Gastroesophageal sphincter (tissue), 4 donors: ENCODE measurements around the gene MYLK. TPM values are rescaled to one million over a fixed set of nuclear protein-coding genes. Genes with fewer than 3 reads are reported as not detected.

Source experiments
- ATAC-seq: fragments of 150-250 bp; one replicate; pipeline ENCODE4 v1.9.1; 2016; ENCODE audit warnings: mild to moderate bottlenecking, moderate library complexity
- H3K27ac ChIP-seq, 4 donors: fragments of 200-600 bp; sonication (generic) in 3 of 4; 1 replicate in 3 of 4; 2 replicates in 1 of 4; pipeline ENCODE4 v1.5.1; 2016 to 2019
- H3K27me3 ChIP-seq: fragments of 200-600 bp; sonication (generic); one replicate; pipeline ENCODE4 v1.5.1; 2019
- H3K36me3 ChIP-seq, 2 donors: fragments of 200-600 bp; sonication (generic); one replicate each; pipeline ENCODE4 v1.5.1; 2019; ENCODE audit warnings: control low read depth in 1 of 2
- H3K4me1 ChIP-seq, 3 donors: fragments of 200-600 bp; sonication (generic); 1 replicate in 2 of 3; 2 replicates in 1 of 3; pipeline ENCODE4 v1.5.1; 2016 to 2019; ENCODE audit warnings: control low read depth in 2 of 3
- H3K4me3 ChIP-seq, 2 donors: fragments of 200-600 bp; sonication (generic); one replicate each; pipeline ENCODE4 v1.5.1; 2019; ENCODE audit warnings: mild to moderate bottlenecking in 1 of 2, moderate library complexity in 1 of 2
- H3K9me3 ChIP-seq, 3 donors: fragments of 200-600 bp; sonication (generic); one replicate each; pipeline ENCODE4 v1.5.1; 2017 to 2019; ENCODE audit warnings: control low read depth in 2 of 3
- EP300 ChIP-seq: sonication (generic); formaldehyde crosslinking; IDR thresholded peaks from one replicate; pipeline ENCODE4 v1.6.1; 2017; ENCODE audit warnings: antibody characterized with exemption, mild to moderate bottlenecking
- POLR2A ChIP-seq, 2 donors: fragments of 450-650 bp; IDR thresholded peaks; one replicate each; pipeline ENCODE4 v1.6.1; 2017; ENCODE audit warnings: antibody characterized with exemption in 2 of 2, mild to moderate bottlenecking in 2 of 2, moderate library complexity in 1 of 2
- POLR2AphosphoS5 ChIP-seq: sonication (generic); formaldehyde crosslinking; IDR thresholded peaks from one replicate; pipeline ENCODE4 v1.6.1; 2017; ENCODE audit warnings: antibody characterized with exemption
- WGBS, 2 donors: methylation state at CpG; one replicate each; pipeline ENCODE4 v1.1.5; 2018; ENCODE audit warnings: low coverage in 1 of 2; 5-methylcytosine and 5-hydroxymethylcytosine counted together
- small RNA-seq, 4 donors: library from RNA; depleted of rRNA; stranded (forward); fragments of <200 nt; gene quantifications; one replicate each; pipeline ENCODE3, GENCODE V24; 2016
- total RNA-seq, 4 donors: library from RNA; depleted of rRNA; stranded (reverse); fragments of >200 nt; gene quantifications; one replicate each; pipeline ENCODE4 v1.1.0, GENCODE V29; 2016
- TF ChIP-seq, protein P1 (sequence below), 4 experiments: fragments of 200-600 bp in 2 of 4; fragments of 450-650 bp in 2 of 4; sonication (generic) in 1 of 4; IDR thresholded peaks; one replicate each; pipeline ENCODE4 v1.5.1; 2017 to 2019; ENCODE audit warnings: antibody characterized with exemption in 4 of 4, mild to moderate bottlenecking in 2 of 4, moderate library complexity in 2 of 4

MYLK gene
- total RNA-seq, 4 donors from 2014 or later = 1,558 to 2,522 (median 2,261) TPM

DNA sequence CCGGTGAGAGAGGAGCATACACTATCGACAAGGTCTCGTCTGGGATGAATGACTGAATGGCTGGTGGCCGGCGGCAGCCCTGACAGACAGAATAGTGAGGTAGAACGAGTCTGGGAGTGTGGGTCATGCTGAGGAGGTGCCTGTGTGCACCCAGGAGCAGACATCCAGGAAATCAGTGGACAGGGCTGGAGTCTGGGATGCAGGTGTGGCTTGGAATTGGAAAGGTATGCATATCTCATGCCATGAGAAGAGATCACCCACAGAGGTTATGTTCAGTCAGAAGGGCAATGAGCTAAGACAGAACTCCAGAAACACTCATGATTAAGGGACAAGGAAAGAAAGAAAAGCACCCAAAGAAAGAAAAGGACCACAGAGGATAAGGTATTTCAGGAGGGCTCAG lies 320.1 kb downstream of the MYLK start:
- no peak for ATAC-seq
- H3K4me1 ChIP-seq = peaks cover 0 to 5% (median 0%) of the 10 kb centered on the region in 3 donors
- no peaks in the 10 kb centered on the region for H3K27me3 ChIP-seq
- peaks cover 0 to 18% of the 10 kb centered on the region in 2 donors for H3K36me3 ChIP-seq
- 89% methylated on average over 6 of the region's 6 CpGs; no CpG with 5 or more reads in 1 of the 2 donors for WGBS, 2 donors
- TF ChIP-seq, protein P1, sequence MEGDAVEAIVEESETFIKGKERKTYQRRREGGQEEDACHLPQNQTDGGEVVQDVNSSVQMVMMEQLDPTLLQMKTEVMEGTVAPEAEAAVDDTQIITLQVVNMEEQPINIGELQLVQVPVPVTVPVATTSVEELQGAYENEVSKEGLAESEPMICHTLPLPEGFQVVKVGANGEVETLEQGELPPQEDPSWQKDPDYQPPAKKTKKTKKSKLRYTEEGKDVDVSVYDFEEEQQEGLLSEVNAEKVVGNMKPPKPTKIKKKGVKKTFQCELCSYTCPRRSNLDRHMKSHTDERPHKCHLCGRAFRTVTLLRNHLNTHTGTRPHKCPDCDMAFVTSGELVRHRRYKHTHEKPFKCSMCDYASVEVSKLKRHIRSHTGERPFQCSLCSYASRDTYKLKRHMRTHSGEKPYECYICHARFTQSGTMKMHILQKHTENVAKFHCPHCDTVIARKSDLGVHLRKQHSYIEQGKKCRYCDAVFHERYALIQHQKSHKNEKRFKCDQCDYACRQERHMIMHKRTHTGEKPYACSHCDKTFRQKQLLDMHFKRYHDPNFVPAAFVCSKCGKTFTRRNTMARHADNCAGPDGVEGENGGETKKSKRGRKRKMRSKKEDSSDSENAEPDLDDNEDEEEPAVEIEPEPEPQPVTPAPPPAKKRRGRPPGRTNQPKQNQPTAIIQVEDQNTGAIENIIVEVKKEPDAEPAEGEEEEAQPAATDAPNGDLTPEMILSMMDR (IDR thresholded peaks at IDR 0.05) = no peak
- TF ChIP-seq POLR2A (IDR thresholded peaks at IDR 0.05) (no peak), EP300 (no peak), POLR2AphosphoS5 (no peak)
- H3K4me3 ChIP-seq = no peak overlapping the region
- no peak overlapping the region for H3K27ac ChIP-seq
- no peaks in the 10 kb centered on the region for H3K9me3 ChIP-seq

DNA sequence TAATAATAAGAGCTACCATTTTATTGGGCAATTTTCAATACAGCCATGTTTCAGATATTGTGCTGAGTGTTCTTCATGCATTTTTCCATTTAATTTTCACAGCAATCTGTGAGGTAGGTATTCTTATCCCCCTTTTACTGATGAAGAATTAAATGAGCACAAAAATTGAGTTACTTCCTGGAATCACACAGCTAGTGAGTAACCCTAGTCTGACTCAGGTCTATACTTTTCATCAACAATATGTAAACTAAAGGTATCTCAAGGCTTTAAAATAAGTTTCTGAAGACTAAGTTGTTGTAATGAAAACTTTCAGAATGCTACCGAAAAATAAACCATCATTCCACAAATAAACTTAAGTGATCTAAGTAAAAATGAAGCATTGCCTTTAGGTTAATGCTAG lies 321.6 kb downstream of the MYLK start:
- no peak for ATAC-seq
- Histone ChIP-seq H3K9me3 (no peaks in the 10 kb centered on the region), H3K4me1 (peaks cover 0 to 6% (median 2%) of the 10 kb centered on the region in 3 donors), H3K27ac (no peak overlapping the region), H3K27me3 (no peaks in the 10 kb centered on the region), H3K36me3 (peaks cover 0 to 18% of the 10 kb centered on the region in 2 donors), H3K4me3 (no peak overlapping the region)
- 67 to 79% methylated on average over 1 of the region's 1 CpG for WGBS, 2 donors
- TF ChIP-seq POLR2AphosphoS5 (no peak), POLR2A (IDR thresholded peaks at IDR 0.05) (no peak), EP300 (no peak)
- TF ChIP-seq, protein P1 (IDR thresholded peaks at IDR 0.05) = no peak

DNA sequence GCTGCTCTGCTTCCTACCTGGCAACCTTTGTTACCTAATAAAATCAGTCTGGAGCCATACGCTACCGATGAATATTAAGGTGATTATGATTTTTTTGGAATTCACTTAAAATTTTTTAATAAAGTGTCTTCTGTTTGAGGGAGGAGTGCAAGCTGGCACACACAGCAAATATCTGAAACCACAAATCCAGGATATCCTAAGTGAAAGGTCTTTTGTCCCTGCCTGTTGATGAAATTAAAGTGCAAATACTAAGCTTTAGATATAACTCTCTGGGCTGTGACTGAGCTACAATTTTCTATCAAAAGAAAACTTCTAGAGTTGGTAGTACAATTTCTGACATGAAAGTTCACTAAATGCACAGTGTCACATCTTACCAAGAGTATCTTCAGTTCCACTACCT lies 322.9 kb downstream of the MYLK start:
- H3K36me3 ChIP-seq = peaks cover 0 to 18% of the 10 kb centered on the region in 2 donors
- no peak overlapping the region for H3K4me3 ChIP-seq
- peaks cover 0 to 5% (median 2%) of the 10 kb centered on the region in 3 donors for H3K4me1 ChIP-seq
- H3K9me3 ChIP-seq = no peaks in the 10 kb centered on the region
- H3K27me3 ChIP-seq = no peaks in the 10 kb centered on the region
- 100% methylated on average over 2 of the region's 2 CpGs; no CpG with 5 or more reads in 1 of the 2 donors for WGBS, 2 donors
- no peak overlapping the region for H3K27ac ChIP-seq
- no peak for ATAC-seq
- TF ChIP-seq POLR2AphosphoS5 (no peak), POLR2A (IDR thresholded peaks at IDR 0.05) (no peak), EP300 (no peak)
- TF ChIP-seq, protein P1 (IDR thresholded peaks at IDR 0.05) = no peak

Small RNA genes within 50 kb of the gene (small RNA-seq; reads per million reads assigned to genes)
- 0 reads per million in 4 donors for gene RF00392

Other genes with a start within 250 kb of the MYLK start
- gene CCDC14, start 76.9 kb upstream of the MYLK start, total RNA-seq = 10 to 100 TPM; 15.0 to 40.5 (median 21.1) TPM
- under 1 TPM in 1 of 4 donors, not detected in 3; 0.93 TPM for gene ROPN1, start 107.8 kb upstream of the MYLK start, total RNA-seq
- gene KALRN, start 149.0 kb upstream of the MYLK start, total RNA-seq = 10 to 100 TPM; 31.2 to 65.2 (median 63.8) TPM